Esophagus muscularis mucosa (tissue), 3 donors: Measurements from ENCODE around the gene DMRT1.

ENCODE experiments used
- CTCF ChIP-seq, 3 experiments: fragments of 200-600 bp in 2 of 3; fragments of 450-650 bp in 1 of 3; sonication (generic) in 2 of 3; IDR thresholded peaks; one replicate each; pipeline ENCODE4 v1.5.1; 2017 to 2019; ENCODE audit warnings: antibody characterized with exemption in 3 of 3, mild to moderate bottlenecking in 2 of 3, moderate library complexity in 1 of 3
- POLR2A ChIP-seq: fragments of 450-650 bp; IDR thresholded peaks from one replicate; pipeline ENCODE4 v1.6.1; 2017; ENCODE audit warnings: antibody characterized with exemption, moderate library complexity, mild to moderate bottlenecking, low read depth
- POLR2AphosphoS5 ChIP-seq, 2 donors: sonication (generic); formaldehyde crosslinking; IDR thresholded peaks; one replicate each; pipeline ENCODE4 v1.6.1; 2017; ENCODE audit warnings: antibody characterized with exemption in 2 of 2

- TF ChIP-seq POLR2A (no peak), CTCF (IDR thresholded peaks at IDR 0.05) (no peak), POLR2AphosphoS5 (IDR thresholded peaks at IDR 0.05) (no peak)
Measured at GRCh38 chr9:818958-819357, 22.5 kb upstream of the DMRT1 start.
